ENCODE measurements around the gene KBTBD6.
"Not testable (repeated sequence)": the region's sequence is repeated elsewhere in the genome, so short reads cannot be mapped to it uniquely, and the experiment has no call there.

KBTBD6 gene

DNA sequence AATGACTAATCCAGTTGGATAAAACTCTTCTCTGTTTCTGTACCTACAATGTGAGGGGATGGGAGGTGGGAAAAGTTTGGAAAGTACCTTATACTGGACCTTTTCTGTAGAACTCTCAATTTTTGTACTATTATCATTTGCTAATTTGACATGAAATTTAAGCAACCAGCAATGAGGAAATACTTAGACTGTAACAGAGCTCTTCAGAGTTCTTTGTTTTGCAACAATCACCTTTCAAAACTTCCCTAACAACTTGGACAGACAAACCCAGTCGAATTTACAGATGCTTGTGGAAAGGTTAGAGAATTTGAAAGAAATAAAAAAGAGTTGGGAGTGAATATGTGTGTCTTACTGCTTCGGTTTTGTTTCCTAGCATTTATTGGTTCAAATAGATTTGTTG lies 45.0 kb upstream of the KBTBD6 start:
- Histone ChIP-seq H3K27me3 (ENCODE audit: low read depth, low read length) (no peaks in the 10 kb centered on the region), H2AFZ (ENCODE audit: low read depth, low read length) (no peak overlapping the region), H4K20me1 (ENCODE audit: insufficient read depth, low read length) (no peaks in the 10 kb centered on the region), H3K27ac (ENCODE audit: low read length) (no peak overlapping the region), H3K4me2 (ENCODE audit: low read length) (no peak overlapping the region), H3K79me2 (ENCODE audit: low read length) (no peaks in the 10 kb centered on the region), H3K9ac (ENCODE audit: low read length) (no peak overlapping the region), H3K4me3 (ENCODE audit: low read length) (no peak overlapping the region), H3K36me3 (replicated peaks; ENCODE audit: low read depth, low read length) (no peaks in the 10 kb centered on the region), H3K9me3 (ENCODE audit: insufficient read depth, low read length) (no peaks in the 10 kb centered on the region), H3K4me1 (ENCODE audit: low read length) (0 out of 2 replicates have a peak, but pooled peaks cover 4% of the 10 kb centered on the region)
- TF ChIP-seq, protein P1, sequence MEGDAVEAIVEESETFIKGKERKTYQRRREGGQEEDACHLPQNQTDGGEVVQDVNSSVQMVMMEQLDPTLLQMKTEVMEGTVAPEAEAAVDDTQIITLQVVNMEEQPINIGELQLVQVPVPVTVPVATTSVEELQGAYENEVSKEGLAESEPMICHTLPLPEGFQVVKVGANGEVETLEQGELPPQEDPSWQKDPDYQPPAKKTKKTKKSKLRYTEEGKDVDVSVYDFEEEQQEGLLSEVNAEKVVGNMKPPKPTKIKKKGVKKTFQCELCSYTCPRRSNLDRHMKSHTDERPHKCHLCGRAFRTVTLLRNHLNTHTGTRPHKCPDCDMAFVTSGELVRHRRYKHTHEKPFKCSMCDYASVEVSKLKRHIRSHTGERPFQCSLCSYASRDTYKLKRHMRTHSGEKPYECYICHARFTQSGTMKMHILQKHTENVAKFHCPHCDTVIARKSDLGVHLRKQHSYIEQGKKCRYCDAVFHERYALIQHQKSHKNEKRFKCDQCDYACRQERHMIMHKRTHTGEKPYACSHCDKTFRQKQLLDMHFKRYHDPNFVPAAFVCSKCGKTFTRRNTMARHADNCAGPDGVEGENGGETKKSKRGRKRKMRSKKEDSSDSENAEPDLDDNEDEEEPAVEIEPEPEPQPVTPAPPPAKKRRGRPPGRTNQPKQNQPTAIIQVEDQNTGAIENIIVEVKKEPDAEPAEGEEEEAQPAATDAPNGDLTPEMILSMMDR (IDR thresholded peaks at IDR 0.05; ENCODE audit: low read depth, low read length) = no peak
- no peak for TF ChIP-seq EZH2phosphoT487 (IDR thresholded peaks at IDR 0.05; ENCODE audit: low read depth)

DNA sequence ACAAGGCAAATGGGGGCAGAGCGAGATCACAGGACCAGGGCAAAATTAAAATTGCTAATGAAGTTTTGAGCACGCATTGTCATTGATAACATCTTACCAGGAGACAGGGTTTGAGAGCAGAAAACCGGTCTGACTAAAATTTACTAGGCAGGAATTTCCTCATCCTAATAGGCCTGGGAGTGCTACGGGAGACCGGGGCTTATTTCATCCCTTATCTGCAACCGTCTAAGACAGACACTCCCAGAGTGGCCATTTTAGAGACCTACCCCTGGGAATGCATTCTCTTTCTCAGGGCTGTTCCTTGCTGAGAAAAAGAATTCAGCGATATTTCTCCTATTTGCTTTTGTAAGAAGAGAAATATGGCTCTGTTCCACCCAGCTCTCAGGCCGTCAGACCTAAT lies 43.0 kb upstream of the KBTBD6 start:
- not testable (repeated sequence) for H3K9me3 ChIP-seq (ENCODE audit: insufficient read depth, low read length); H3K36me3 ChIP-seq (replicated peaks; ENCODE audit: low read depth, low read length)

DNA sequence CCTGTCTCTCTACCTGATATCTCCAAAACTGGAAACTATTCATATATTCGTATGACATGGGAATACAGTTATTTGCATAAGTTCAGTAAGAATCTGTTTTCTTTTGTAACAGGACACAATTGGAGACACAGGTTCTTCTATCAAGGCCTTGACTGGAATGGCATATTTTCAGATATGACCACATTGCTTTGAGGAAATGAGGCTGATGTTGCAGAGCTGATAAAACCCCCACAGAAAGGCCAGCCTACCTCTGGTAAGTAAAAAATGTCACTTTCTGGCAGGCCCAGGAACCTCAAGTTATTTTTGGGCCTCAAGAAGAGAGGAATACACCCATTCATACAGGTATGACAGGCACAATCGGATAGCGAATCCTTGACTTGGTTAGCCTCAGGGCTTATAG lies 29.5 kb upstream of the KBTBD6 start:
- H3K9ac ChIP-seq (ENCODE audit: low read length) = no peak overlapping the region
- H3K4me2 ChIP-seq (ENCODE audit: low read length) = no peak overlapping the region
- H3K79me2 ChIP-seq (ENCODE audit: low read length) = no peaks in the 10 kb centered on the region
- no peaks in the 10 kb centered on the region for H3K4me1 ChIP-seq (ENCODE audit: low read length)
- no peaks in the 10 kb centered on the region for H3K36me3 ChIP-seq (replicated peaks; ENCODE audit: low read depth, low read length)
- H3K4me3 ChIP-seq (ENCODE audit: low read length) = no peak overlapping the region
- TF ChIP-seq, protein P1 (IDR thresholded peaks at IDR 0.05; ENCODE audit: low read depth, low read length) = no peak
- TF ChIP-seq EZH2phosphoT487 (IDR thresholded peaks at IDR 0.05; ENCODE audit: low read depth) = no peak
- no peak overlapping the region for H2AFZ ChIP-seq (ENCODE audit: low read depth, low read length)
- no peaks in the 10 kb centered on the region for H3K27me3 ChIP-seq (ENCODE audit: low read depth, low read length)
- H3K27ac ChIP-seq (ENCODE audit: low read length) = no peak overlapping the region
- H4K20me1 ChIP-seq (ENCODE audit: insufficient read depth, low read length) = no peaks in the 10 kb centered on the region
- no peaks in the 10 kb centered on the region for H3K9me3 ChIP-seq (ENCODE audit: insufficient read depth, low read length)

More for the DNA sequence above, 43.0 kb upstream of the KBTBD6 start:
- not testable (repeated sequence) for H3K9ac ChIP-seq (ENCODE audit: low read length); H3K4me2 ChIP-seq (ENCODE audit: low read length); H2AFZ ChIP-seq (ENCODE audit: low read depth, low read length); H3K4me3 ChIP-seq (ENCODE audit: low read length); H4K20me1 ChIP-seq (ENCODE audit: insufficient read depth, low read length); H3K27ac ChIP-seq (ENCODE audit: low read length); H3K4me1 ChIP-seq (ENCODE audit: low read length); H3K27me3 ChIP-seq (ENCODE audit: low read depth, low read length); H3K79me2 ChIP-seq (ENCODE audit: low read length)

DNA sequence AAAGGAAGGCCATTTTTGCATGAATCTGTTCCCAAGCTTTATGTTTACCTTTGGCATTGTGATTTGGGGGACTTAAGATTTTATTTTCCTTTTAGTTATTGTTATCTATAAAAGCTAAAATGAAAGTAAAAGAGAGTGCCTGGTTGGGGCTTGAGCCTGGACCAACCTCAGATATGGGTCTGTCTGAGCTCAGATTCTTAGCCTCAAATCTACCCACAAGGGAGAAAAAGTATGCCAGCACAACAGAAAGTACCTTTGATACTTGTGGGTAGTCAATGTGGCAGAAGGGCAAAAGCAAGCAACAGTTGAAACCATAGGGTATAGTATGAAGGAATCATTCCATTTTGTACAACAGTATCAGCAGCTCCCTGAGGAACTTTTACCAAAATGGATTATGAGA lies 26.6 kb upstream of the KBTBD6 start:
- Histone ChIP-seq H2AFZ (ENCODE audit: low read depth, low read length) (no peak overlapping the region), H3K36me3 (replicated peaks; ENCODE audit: low read depth, low read length) (no peaks in the 10 kb centered on the region), H3K27ac (ENCODE audit: low read length) (no peak overlapping the region), H3K4me1 (ENCODE audit: low read length) (no peaks in the 10 kb centered on the region), H4K20me1 (ENCODE audit: insufficient read depth, low read length) (no peaks in the 10 kb centered on the region), H3K4me3 (ENCODE audit: low read length) (no peak overlapping the region), H3K4me2 (ENCODE audit: low read length) (no peak overlapping the region), H3K9ac (ENCODE audit: low read length) (no peak overlapping the region), H3K27me3 (ENCODE audit: low read depth, low read length) (no peaks in the 10 kb centered on the region), H3K9me3 (ENCODE audit: insufficient read depth, low read length) (no peaks in the 10 kb centered on the region), H3K79me2 (ENCODE audit: low read length) (no peaks in the 10 kb centered on the region)
- TF ChIP-seq, protein P1 (IDR thresholded peaks at IDR 0.05; ENCODE audit: low read depth, low read length) = no peak
- TF ChIP-seq EZH2phosphoT487 (IDR thresholded peaks at IDR 0.05; ENCODE audit: low read depth) = no peak

Data from OCI-LY3 (cell line).